Hematopoietic multipotent progenitor cell (in vitro differentiated cells): ENCODE results near the gene CACNA2D4. TPM values are rescaled to one million over a fixed set of nuclear protein-coding genes. Genes with fewer than 3 reads are reported as not detected.
A peak's percentile ranks its signal among the peaks of the same experiment; 100 is the strongest.

Experiments
- DNase-seq, 3 donors: peaks; one replicate each; pipeline ENCODE4 v3.0.0-alpha.2; 2011 to 2015; ENCODE audit warnings: low read depth in 2 of 3, low spot score in 2 of 3
- total RNA-seq: library from RNA; depleted of rRNA; stranded (reverse); fragments of >200 nt; gene quantifications from one replicate; pipeline ENCODE4 v1.2.3, GENCODE V29; 2012

The CACNA2D4 gene
- total RNA-seq, 1 donor = 9.4 TPM

- DNase-seq = no peak
Measured at GRCh38 chr12:1807087-1807860, 111.2 kb downstream of the CACNA2D4 start.

- no peak for DNase-seq
Measured at GRCh38 chr12:1806301-1807086, 112.0 kb downstream of the CACNA2D4 start.

- DNase-seq = no peak
Measured at GRCh38 chr12:1805441-1806081, 112.9 kb downstream of the CACNA2D4 start.

- peak; percentile 62 to 89 (median 81) for DNase-seq
Measured at GRCh38 chr12:1804545-1805332, 113.7 kb downstream of the CACNA2D4 start.

- no peak for DNase-seq
Measured at GRCh38 chr12:1803736-1804135, 114.7 kb downstream of the CACNA2D4 start.

- no peak for DNase-seq
Measured at GRCh38 chr12:1801303-1801975, 117.0 kb downstream of the CACNA2D4 start.

GRCh38 chr12:1800401-1801302, 117.8 kb downstream of the CACNA2D4 start:
- no peak for DNase-seq

- DNase-seq = no peak
Measured at GRCh38 chr12:1799882-1800400, 118.5 kb downstream of the CACNA2D4 start.

GRCh38 chr12:1799051-1799881, 119.2 kb downstream of the CACNA2D4 start:
- no peak for DNase-seq

- no peak for DNase-seq
Measured at GRCh38 chr12:1798641-1799020, 119.8 kb downstream of the CACNA2D4 start.

GRCh38 chr12:1797991-1798640, 120.3 kb downstream of the CACNA2D4 start:
- DNase-seq = no peak

GRCh38 chr12:1797011-1797901, 121.2 kb downstream of the CACNA2D4 start:
- DNase-seq = peak; percentile 29 to 40 (median 40)

- peak; percentile 33 to 44 (median 34) for DNase-seq
Measured at GRCh38 chr12:1796515-1797010, 121.9 kb downstream of the CACNA2D4 start.

GRCh38 chr12:1795785-1796514, 122.5 kb downstream of the CACNA2D4 start:
- DNase-seq = peak; percentile 90 to 92 (median 90)

GRCh38 chr12:1795221-1795784, 123.1 kb downstream of the CACNA2D4 start:
- no peak for DNase-seq
